Gastrocnemius medialis (tissue), 4 donors: ENCODE measurements around the gene CDH23. TPM values are rescaled to one million over a fixed set of nuclear protein-coding genes. Genes with fewer than 3 reads are reported as not detected.

ENCODE experiments used
- ATAC-seq, 2 donors: fragments of 150-250 bp; one replicate each; pipeline ENCODE4 v1.9.1; 2016
- DNase-seq, 2 donors: peaks; one replicate each; pipeline ENCODE4 v3.0.0-alpha.2; 2019
- H3K27ac ChIP-seq, 4 donors: fragments of 200-600 bp; sonication (generic); 1 replicate in 1 of 4; 2 replicates in 3 of 4; pipeline ENCODE4 v1.5.1; 2016 to 2018; ENCODE audit warnings: mild to moderate bottlenecking in 2 of 4, moderate library complexity in 1 of 4
- H3K27me3 ChIP-seq, 3 donors: fragments of 200-600 bp; sonication (generic) in 2 of 3; 1 replicate in 1 of 3; 2 replicates in 2 of 3; pipeline versions ENCODE4 v1.5.1 to v1.6.0; 2016 to 2019; ENCODE audit warnings: mild to moderate bottlenecking in 1 of 3, moderate library complexity in 1 of 3
- H3K36me3 ChIP-seq, 2 donors: fragments of 200-600 bp; sonication (generic) in 1 of 2; one replicate each; pipeline ENCODE4 v1.5.1; 2017 to 2018
- H3K4me1 ChIP-seq, 2 donors: fragments of 200-600 bp; sonication (generic) in 1 of 2; one replicate each; pipeline ENCODE4 v1.5.1; 2016 to 2017; ENCODE audit warnings: mild to moderate bottlenecking in 2 of 2
- H3K4me3 ChIP-seq, 4 donors: fragments of 200-600 bp; sonication (generic) in 3 of 4; 1 replicate in 1 of 4; 2 replicates in 3 of 4; pipeline ENCODE4 v1.5.1; 2016 to 2019; ENCODE audit warnings: mild to moderate bottlenecking in 2 of 4
- H3K9me3 ChIP-seq, 3 donors: fragments of 200-600 bp; sonication (generic) in 2 of 3; 1 replicate in 1 of 3; 2 replicates in 2 of 3; pipeline ENCODE4 v1.5.1; 2016 to 2019
- POLR2A ChIP-seq, 2 donors: fragments of 450-650 bp; IDR thresholded peaks; one replicate each; pipeline ENCODE4 v1.6.1; 2017; ENCODE audit warnings: antibody characterized with exemption in 2 of 2, mild to moderate bottlenecking in 2 of 2, moderate library complexity in 2 of 2
- in situ Hi-C, 4 donors: fragments of 200-750 bp; cut with MboI; loops; one replicate each; pipeline versions ENCODE4 v1.15.0 to v1.8.0; 2017; ENCODE audit warnings: low sequenced_read_pairs in 4 of 4
- intact Hi-C: fragments of 100-400 bp; cut with DNase I; formaldehyde crosslinking; loops from one replicate; pipeline ENCODE4 v1.15.1; 2023; ENCODE audit warnings: low total_unique reads
- total RNA-seq, 4 donors: library from RNA; depleted of rRNA; stranded (reverse); fragments of >200 nt; gene quantifications; one replicate each; pipeline versions ENCODE4 v1.1.0 to v1.2.3, GENCODE V29; 2016
- TF ChIP-seq, protein P1 (sequence below), 5 experiments: fragments of 450-650 bp in 3 of 5; fragments of 200-600 bp in 2 of 5; sonication (generic) in 2 of 5; IDR thresholded peaks in 4 of 5; conservative IDR thresholded peaks in 1 of 5; 1 replicate in 4 of 5; 2 replicates in 1 of 5; pipeline ENCODE4 v1.5.1; 2016 to 2019; ENCODE audit warnings: antibody characterized with exemption in 5 of 5, mild to moderate bottlenecking in 3 of 5, moderate library complexity in 3 of 5

CDH23 gene
- total RNA-seq, 4 donors from 2014 or later = 0.53 to 1.8 (median 1.2) TPM

GRCh38 chr10:71443676-71444075, 47.0 kb downstream of the CDH23 start:
- intact Hi-C loops (no loop called here), in situ Hi-C loops (no loop called here)
- no peaks in the 10 kb centered on the region for H3K9me3 ChIP-seq
- H3K4me1 ChIP-seq = no peaks in the 10 kb centered on the region
- TF ChIP-seq, protein P1, sequence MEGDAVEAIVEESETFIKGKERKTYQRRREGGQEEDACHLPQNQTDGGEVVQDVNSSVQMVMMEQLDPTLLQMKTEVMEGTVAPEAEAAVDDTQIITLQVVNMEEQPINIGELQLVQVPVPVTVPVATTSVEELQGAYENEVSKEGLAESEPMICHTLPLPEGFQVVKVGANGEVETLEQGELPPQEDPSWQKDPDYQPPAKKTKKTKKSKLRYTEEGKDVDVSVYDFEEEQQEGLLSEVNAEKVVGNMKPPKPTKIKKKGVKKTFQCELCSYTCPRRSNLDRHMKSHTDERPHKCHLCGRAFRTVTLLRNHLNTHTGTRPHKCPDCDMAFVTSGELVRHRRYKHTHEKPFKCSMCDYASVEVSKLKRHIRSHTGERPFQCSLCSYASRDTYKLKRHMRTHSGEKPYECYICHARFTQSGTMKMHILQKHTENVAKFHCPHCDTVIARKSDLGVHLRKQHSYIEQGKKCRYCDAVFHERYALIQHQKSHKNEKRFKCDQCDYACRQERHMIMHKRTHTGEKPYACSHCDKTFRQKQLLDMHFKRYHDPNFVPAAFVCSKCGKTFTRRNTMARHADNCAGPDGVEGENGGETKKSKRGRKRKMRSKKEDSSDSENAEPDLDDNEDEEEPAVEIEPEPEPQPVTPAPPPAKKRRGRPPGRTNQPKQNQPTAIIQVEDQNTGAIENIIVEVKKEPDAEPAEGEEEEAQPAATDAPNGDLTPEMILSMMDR (IDR thresholded peaks at IDR 0.05 in 4 of 5, conservative IDR thresholded peaks at IDR 0.05 in 1 of 5) = no peak
- TF ChIP-seq POLR2A (IDR thresholded peaks at IDR 0.05) = no peak
- no peaks in the 10 kb centered on the region for H3K36me3 ChIP-seq
- no peaks in the 10 kb centered on the region for H3K27me3 ChIP-seq
- no peak overlapping the region for H3K27ac ChIP-seq
- DNase-seq (no peak), ATAC-seq (no peak)
- no peak overlapping the region for H3K4me3 ChIP-seq

- no peak overlapping the region for H3K4me3 ChIP-seq
- no peak for ATAC-seq
- in situ Hi-C loops = no loop called here
Measured at GRCh38 chr10:71444284-71445054, 47.7 kb downstream of the CDH23 start.

GRCh38 chr10:71447676-71448075, 51.0 kb downstream of the CDH23 start:
- H3K27ac ChIP-seq = no peak overlapping the region
- H3K9me3 ChIP-seq = no peaks in the 10 kb centered on the region
- DNase-seq (no peak), ATAC-seq (no peak)
- no peaks in the 10 kb centered on the region for H3K36me3 ChIP-seq
- H3K4me3 ChIP-seq = no peak overlapping the region
- no peaks in the 10 kb centered on the region for H3K27me3 ChIP-seq
- in situ Hi-C loops (no loop called here), intact Hi-C loops (no loop called here)
- TF ChIP-seq POLR2A (IDR thresholded peaks at IDR 0.05) = no peak
- no peaks in the 10 kb centered on the region for H3K4me1 ChIP-seq

More at GRCh38 chr10:71444284-71445054, 47.7 kb downstream of the CDH23 start:
- H3K27me3 ChIP-seq = no peaks in the 10 kb centered on the region
- intact Hi-C loops = no loop called here
- DNase-seq = no peak
- no peaks in the 10 kb centered on the region for H3K4me1 ChIP-seq
- no peak overlapping the region for H3K27ac ChIP-seq
- no peaks in the 10 kb centered on the region for H3K9me3 ChIP-seq
- TF ChIP-seq, protein P1 (IDR thresholded peaks at IDR 0.05 in 4 of 5, conservative IDR thresholded peaks at IDR 0.05 in 1 of 5) = no peak
- TF ChIP-seq POLR2A (IDR thresholded peaks at IDR 0.05) = no peak
- H3K36me3 ChIP-seq = no peaks in the 10 kb centered on the region

DNA sequence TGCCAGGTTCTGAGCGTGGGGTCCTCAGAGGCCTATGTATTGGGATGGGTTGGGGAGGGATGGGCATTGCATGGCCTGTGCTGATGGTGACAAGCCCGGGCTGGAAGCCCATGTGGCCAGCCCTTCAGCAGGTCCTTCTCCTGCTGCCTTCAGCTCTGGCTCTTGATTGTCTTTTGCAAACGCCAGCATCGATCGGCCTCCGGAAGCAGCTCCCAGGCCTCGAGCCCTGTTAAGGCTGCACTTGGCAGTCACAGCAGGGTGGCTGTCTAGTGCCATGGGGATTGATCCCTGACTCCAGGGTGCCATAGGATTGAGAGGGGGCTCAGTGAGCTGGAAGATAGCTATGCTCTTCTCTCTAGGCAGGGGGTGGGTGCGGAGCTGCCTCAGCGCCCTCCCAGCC, 51.4 kb downstream of the CDH23 start:
- intact Hi-C loops = no loop called here
- no peaks in the 10 kb centered on the region for H3K27me3 ChIP-seq
- no peaks in the 10 kb centered on the region for H3K9me3 ChIP-seq
- H3K27ac ChIP-seq = no peak overlapping the region
- in situ Hi-C loops = no loop called here
- no peak for DNase-seq
- no peak overlapping the region for H3K4me3 ChIP-seq
- no peaks in the 10 kb centered on the region for H3K36me3 ChIP-seq
- H3K4me1 ChIP-seq = no peaks in the 10 kb centered on the region
- TF ChIP-seq, protein P1 (IDR thresholded peaks at IDR 0.05 in 4 of 5, conservative IDR thresholded peaks at IDR 0.05 in 1 of 5) = no peak
- no peak for TF ChIP-seq POLR2A (IDR thresholded peaks at IDR 0.05)
- no peak for ATAC-seq

DNA sequence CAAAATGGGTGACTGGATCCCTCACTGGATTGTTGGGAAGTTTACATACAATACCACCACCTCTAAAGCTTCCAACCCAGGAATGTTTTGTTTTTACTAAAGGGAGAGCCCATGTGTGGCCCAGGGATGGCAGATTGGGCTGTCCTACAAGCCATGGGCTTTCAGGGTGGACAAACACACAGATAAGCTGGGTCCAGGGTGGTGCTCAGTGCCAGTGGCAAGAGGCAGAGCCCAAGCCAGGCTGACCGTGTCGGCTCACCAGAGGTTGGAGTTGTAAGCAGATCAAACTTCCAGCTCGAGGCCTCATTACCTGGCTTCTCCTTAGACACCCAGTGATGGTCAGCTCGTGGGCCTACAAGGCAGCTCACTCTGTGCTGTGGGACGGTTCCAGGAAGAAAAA, 52.3 kb downstream of the CDH23 start:
- in situ Hi-C loops (no loop called here), intact Hi-C loops (no loop called here)
- DNase-seq (no peak), ATAC-seq (no peak)
- H3K36me3 ChIP-seq = no peaks in the 10 kb centered on the region
- no peaks in the 10 kb centered on the region for H3K4me1 ChIP-seq
- TF ChIP-seq POLR2A (IDR thresholded peaks at IDR 0.05) = no peak
- TF ChIP-seq, protein P1 (IDR thresholded peaks at IDR 0.05 in 4 of 5, conservative IDR thresholded peaks at IDR 0.05 in 1 of 5) = no peak
- H3K27ac ChIP-seq = no peak overlapping the region
- H3K9me3 ChIP-seq = no peaks in the 10 kb centered on the region
- H3K4me3 ChIP-seq = no peak overlapping the region
- no peaks in the 10 kb centered on the region for H3K27me3 ChIP-seq
